Posterior vena cava (tissue), 2 donors: ENCODE results near the gene LIMCH1. TPM values are rescaled to one million over a fixed set of nuclear protein-coding genes. Genes with fewer than 3 reads are reported as not detected.
"Not testable (repeated sequence)": the region's sequence is repeated elsewhere in the genome, so short reads cannot be mapped to it uniquely, and the experiment has no call there.

ENCODE experiments used
- DNase-seq: peaks from one replicate; pipeline ENCODE4 v3.0.0-alpha.2; 2020; ENCODE audit warnings: low spot score
- intact Hi-C, 2 donors: fragments of 100-400 bp; cut with DNase I; formaldehyde crosslinking; loops; one replicate each; pipeline versions ENCODE4 v1.14.1 to v1.14.2; 2022 to 2023
- total RNA-seq, 2 donors: library from RNA; stranded (reverse); fragmentation: NEBNext Ultra II Directional; extraction: Animal tissue kit (Norgen Biotek cat#: 25700); gene quantifications; one replicate each; pipeline ENCODE4 v1.2.1, GENCODE V29; 2021
- donor health status: DM: yes; HTN: yes; CAD: no.
- donor health status: DM: yes; HTN: yes; CAD: no.

The LIMCH1 gene
- total RNA-seq, 2 donors from 2014 or later, result 38.7 to 68.0 TPM

DNA sequence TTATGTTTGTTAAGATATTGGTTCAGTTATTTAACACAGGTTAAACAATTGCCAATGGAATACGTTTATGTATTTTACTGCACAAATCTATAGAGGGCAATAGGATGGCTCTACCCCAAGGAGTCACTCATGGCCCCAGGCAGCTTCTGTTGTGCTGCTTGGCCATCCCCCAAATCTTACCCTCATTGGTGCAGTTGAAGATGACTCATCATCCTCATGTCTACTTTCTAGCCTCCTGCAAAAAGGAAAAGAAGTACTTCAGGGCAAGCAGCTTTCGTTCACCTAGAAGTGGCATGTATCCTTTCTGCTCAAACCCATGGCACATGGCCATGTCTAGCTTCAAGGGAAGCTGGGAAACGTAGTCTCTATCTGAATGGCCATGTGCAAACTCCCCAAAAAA lies 196.4 kb downstream of the LIMCH1 start:
- intact Hi-C loops, result no loop called here
- DNase-seq, result no peak

DNA sequence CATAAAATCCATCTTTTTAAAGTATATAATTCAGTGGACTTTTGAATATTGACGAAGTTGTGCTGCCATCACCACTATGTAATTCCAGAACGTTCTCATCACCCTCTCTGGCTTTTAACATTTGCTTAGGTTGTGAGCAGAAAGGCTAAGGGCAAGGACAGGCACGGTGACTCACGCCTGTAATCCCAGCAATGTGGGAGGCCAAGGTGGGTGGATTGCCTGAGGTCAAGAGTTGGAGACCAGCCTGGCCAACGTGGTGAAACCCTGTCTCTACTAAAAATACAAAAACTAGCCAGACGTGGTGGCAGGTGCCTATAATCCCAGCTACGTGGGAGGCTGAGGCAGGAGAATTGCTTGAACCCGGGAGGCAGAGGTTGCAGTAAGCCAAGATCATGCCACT lies 199.5 kb downstream of the LIMCH1 start:
- DNase-seq, intact Hi-C loops: not testable (repeated sequence)

- no peak for DNase-seq
These were observed 203.4 kb downstream of the LIMCH1 start for GRCh38 chr4:41741354-41741753.

DNA sequence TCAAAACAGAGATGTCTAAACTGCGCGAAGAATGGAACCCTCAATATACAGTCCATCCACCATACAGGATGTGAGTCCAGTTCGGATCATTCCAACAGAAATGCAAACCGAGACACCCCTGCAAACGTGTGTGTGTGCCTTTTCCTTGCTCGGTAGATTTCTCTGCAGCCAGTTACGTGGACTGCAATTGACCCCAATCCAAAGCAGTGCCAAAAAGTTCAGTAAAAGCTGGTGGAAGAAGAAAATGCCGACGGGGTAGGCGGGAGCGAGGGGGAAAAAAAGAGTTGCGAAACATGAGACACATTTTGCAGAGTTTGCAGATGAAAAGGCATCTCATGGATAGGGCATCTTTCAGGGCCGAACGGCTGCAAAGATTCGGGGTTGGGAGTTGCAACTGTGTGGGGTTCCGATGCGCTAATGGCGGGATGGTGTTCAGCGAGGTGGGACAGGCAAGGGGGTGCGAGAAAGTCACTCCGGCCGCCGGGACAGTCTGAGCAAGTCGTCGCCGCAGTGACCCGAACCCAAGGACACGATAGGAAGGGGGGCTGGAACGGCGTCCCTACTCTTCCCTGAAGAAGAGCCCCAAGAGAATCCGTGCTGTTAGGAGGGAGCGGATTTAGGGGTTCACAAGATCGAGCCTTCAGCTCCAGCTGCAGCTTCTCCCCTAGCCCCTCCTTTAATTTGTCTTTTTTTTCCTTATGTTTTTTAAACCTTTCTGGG lies 206.8 kb downstream of the LIMCH1 start:
- intact Hi-C loops, result no loop called here
- no peak for DNase-seq

More at GRCh38 chr4:41741354-41741753, 203.4 kb downstream of the LIMCH1 start:
- intact Hi-C loops, result no loop called here

DNA sequence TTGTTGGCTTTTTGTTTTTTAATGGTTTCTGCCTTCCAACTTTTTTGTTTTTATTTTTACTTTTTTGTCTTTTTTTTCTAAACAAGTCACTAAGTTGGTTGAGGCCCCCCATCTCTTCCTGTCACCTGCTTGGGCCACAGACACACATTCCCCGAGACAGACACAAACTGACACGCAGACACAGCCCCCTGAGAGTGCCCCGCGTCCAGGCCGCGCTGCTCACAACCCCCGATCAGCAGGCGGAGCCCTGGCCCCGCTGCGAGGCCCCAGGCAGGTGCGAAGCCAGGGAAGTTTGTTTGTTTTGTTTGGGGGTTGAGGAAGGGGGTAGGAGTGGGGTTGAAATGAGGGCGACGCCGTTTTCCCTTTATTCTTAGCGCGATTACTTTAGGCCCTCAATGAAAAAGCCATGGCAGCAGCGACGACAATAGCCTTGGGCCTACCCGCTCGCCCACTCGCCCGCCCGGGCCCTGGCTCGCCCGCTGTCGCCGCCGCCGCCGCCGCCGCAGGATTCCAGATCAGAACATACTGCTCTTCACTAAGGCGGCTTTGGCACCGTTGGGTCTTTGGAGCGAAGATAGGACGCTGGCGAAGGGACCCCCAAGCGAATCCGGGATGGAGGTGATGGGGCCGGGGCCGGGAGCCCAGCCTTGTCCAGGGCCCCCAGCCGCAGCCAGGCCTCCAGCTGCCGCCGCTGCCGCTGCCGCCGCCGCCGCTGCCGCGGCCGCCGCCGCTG lies 207.5 kb downstream of the LIMCH1 start:
- no peak for DNase-seq
- intact Hi-C loops, result no loop called here

DNA sequence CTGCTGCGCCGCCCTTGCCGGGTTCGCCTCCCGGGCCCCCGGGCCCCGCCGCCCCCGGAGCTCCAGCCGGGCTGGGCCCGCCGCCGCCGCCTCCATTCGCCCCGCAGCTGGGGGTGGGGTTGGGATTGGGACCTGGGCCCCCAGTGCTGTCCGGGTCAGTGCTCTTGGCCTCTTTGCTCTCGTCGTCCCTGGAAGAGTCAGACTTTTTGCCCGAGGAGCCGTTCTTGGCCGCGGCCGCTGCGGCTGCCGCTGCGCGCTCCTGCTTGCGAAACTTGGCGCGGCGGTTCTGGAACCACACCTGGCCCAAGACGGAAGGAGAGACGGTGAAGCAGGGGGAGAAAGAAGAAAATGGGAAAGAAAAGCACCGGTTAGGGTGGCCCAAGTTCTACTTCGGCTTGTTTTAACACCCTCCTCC lies 208.1 kb downstream of the LIMCH1 start:
- DNase-seq, result no peak
- intact Hi-C loops, result no loop called here

DNA sequence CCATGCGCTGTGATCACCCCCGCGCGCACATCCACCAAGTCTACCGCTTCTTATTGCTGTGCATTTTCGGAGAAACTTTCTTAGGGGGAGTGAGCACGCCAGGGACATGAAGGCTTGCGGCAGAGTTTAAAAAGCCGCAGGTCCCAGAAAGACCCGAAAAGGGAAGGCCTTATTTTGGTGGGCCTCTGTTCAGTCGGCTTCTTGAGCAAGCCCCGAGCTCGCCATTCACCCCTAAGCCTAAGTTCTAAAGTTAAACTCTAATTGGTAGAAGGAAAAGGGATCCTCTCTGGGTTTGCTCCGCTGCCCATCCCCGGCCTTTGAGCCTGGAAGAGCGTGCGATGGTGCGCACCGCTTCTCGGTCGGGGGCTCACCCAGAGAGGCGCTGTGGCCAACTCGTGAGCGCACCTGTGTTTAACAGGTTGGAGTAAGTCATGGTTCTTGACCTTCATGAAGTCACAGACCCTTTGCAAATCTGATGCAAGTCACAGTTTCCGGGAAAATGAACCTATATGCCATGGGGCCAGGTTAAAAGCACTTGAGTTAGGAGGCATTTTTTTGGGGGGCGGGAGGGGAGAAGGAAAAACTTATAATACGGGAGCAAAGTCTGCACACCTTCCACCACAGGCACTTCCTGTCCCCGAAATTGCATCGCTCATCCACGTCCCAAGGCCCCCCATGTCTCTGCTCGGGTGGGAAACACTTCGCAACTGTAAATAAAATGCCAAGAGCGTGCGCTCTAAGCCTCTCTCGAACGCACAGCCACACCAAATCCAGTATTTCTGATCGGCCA lies 208.7 kb downstream of the LIMCH1 start:
- intact Hi-C loops, result no loop called here
- DNase-seq, result no peak

GRCh38 chr4:41747230-41748055 lies 209.5 kb downstream of the LIMCH1 start:
- intact Hi-C loops, result no loop called here
- DNase-seq, result no peak

GRCh38 chr4:41748074-41748570 lies 210.2 kb downstream of the LIMCH1 start:
- intact Hi-C loops, result no loop called here
- DNase-seq, result no peak

DNA sequence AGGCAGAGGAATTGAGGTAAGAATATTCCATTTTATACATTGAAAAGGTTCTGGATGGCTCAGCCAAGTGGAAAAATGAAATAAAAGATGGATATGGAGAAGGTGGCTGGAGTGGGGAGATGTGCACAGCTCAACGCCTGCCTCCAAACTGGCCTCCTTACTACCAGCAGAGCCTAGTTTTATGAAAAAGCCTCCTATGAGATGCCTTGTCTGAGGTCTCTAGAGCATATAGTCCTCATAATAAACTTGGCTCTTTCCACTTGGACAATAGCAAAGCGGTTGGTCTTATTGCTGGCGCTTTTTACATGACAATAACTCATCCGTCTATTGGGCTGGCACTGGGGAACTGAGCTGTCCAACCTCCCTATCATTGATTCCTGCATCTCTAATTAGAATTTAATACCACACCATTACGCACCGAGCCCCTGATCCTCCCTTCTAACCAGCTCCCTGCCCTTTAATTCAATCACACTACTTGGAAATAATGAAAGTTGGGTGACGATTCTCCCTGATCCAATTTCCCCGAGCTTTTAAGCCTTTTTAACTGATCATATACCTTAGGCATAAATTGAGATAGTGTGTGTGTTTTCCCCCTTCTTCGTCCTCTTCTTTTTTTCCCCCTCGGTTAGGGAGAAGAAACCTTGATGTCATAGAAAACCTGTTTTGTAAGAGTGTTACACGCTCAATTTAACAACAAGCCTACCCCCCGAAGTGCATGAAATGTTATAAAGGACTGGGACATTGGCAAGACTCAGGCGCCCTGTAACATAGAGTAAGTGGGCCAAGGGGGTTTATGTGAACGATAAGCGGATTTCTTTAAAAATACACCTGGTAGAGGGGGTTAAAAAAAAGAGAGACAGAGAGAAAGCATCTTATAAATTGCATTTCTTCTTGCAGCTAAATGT lies 210.9 kb downstream of the LIMCH1 start, which contains the start of gene PHOX2B:
TSS of gene PHOX2B (minus strand) at position 155 of the 905 bp plus-strand sequence. CDS start at position 40, 115 bp downstream.
- intact Hi-C loops, result no loop called here
- no peak for DNase-seq

- intact Hi-C loops, result no loop called here
- DNase-seq, result no peak
These were observed 211.7 kb downstream of the LIMCH1 start for GRCh38 chr4:41749631-41750039.

Other genes starting within 250 kb of the LIMCH1 start
- not detected for gene PHOX2B, start 210.6 kb downstream of the LIMCH1 start, total RNA-seq